A673 (cell line): Measurements from ENCODE around the gene DCUN1D3. TPM values are rescaled to one million over a fixed set of nuclear protein-coding genes. Genes with fewer than 3 reads are reported as not detected.

ENCODE experiments used
- BruUV-seq: library from RNA; stranded (reverse); fragments of 400-500 nt; replicated peaks from 2 replicates; lab custom pipeline; 2021; lab: Mats Ljungman, UMichigan
- CTCF ChIA-PET: fragments of 300-600 bp; sonication (Branson Sonifier 250); formaldehyde crosslinking; loops from one replicate; lab custom pipeline; 2022; ENCODE audit warnings: antibody characterized with exemption; lab: Charles Lee
- POLR2A ChIA-PET: fragments of 300-600 bp; sonication (Branson Sonifier 250); formaldehyde crosslinking; loops from one replicate; lab custom pipeline; 2022; ENCODE audit warnings: antibody characterized with exemption; ENCODE audit not compliant: low non-redundant PET; lab: Charles Lee
- DNase-seq: peaks from one replicate; pipeline ENCODE4 v3.0.0-alpha.2; 2015; ENCODE audit warnings: low spot score
- H3K27ac ChIP-seq: fragments of 200-600 bp; sonication (generic); 2 replicates; pipeline ENCODE4 v1.5.1; 2016; ENCODE audit warnings: mixed run types, low read depth, mild to moderate bottlenecking, mixed read lengths, antibody characterized with exemption, low read length; ENCODE audit not compliant: poor library complexity, severe bottlenecking
- H3K27me3 ChIP-seq: fragments of 200-600 bp; sonication (generic); replicated peaks from 2 replicates; pipeline ENCODE4 v1.6.1; 2017; ENCODE audit warnings: mixed run types, low read depth, mild to moderate bottlenecking, mixed read lengths, antibody characterized with exemption, low read length; ENCODE audit not compliant: insufficient read depth, poor library complexity
- H3K36me3 ChIP-seq: fragments of 200-600 bp; sonication (generic); 2 replicates; pipeline ENCODE4 v1.6.1; 2016; ENCODE audit warnings: mixed run types, mild to moderate bottlenecking, mixed read lengths, antibody characterized with exemption, low read length; ENCODE audit not compliant: insufficient read depth, poor library complexity, severe bottlenecking
- H3K4me1 ChIP-seq: fragments of 200-600 bp; sonication (generic); 2 replicates; pipeline ENCODE4 v1.6.1; 2017; ENCODE audit warnings: mixed run types, mild to moderate bottlenecking, mixed read lengths, antibody characterized with exemption, low read length; ENCODE audit not compliant: insufficient read depth, poor library complexity, severe bottlenecking
- H3K4me3 ChIP-seq: fragments of 200-600 bp; sonication (generic); 2 replicates; pipeline ENCODE4 v1.5.1; 2016; ENCODE audit warnings: low read depth, mixed run types, mild to moderate bottlenecking, mixed read lengths, low read length; ENCODE audit not compliant: poor library complexity, severe bottlenecking
- H3K9me3 ChIP-seq: fragments of 200-600 bp; sonication (generic); 2 replicates; pipeline ENCODE4 v1.6.1; 2016; ENCODE audit warnings: mixed run types, low read depth, mild to moderate bottlenecking, mixed read lengths, antibody characterized with exemption, low read length; ENCODE audit not compliant: poor library complexity, severe bottlenecking
- CTCF ChIP-seq: fragments of 300-800, 200-600 bp; sonication (generic); conservative IDR thresholded peaks from 2 replicates; pipeline ENCODE4 v1.5.1; 2017; ENCODE audit warnings: low read depth, mild to moderate bottlenecking, antibody characterized with exemption, low read length, moderate library complexity, mixed read lengths
- EZH2 ChIP-seq: fragments of 200-600 bp; sonication (generic); IDR thresholded peaks from 2 replicates; pipeline ENCODE4 v1.6.1; 2017; ENCODE audit warnings: borderline replicate concordance, low read depth, mild to moderate bottlenecking, mixed read lengths, antibody characterized with exemption, low read length; ENCODE audit not compliant: poor library complexity, severe bottlenecking
- intact Hi-C: fragments of 100-400 bp; cut with micrococcal nuclease; formaldehyde crosslinking; loops from one replicate; pipeline ENCODE4 v1.10.0; 2022; ENCODE audit not compliant: unreplicated experiment
- total RNA-seq: library from RNA; stranded (reverse); gene quantifications from 2 replicates; pipeline ENCODE4 v1.2.3, GENCODE V29; 2021

DCUN1D3 gene
- total RNA-seq, 1 experiment from 2014 or later, result 12.4 TPM

GRCh38 chr16:20928774-20929411 is 28.7 kb upstream of the DCUN1D3 start:
- H3K9me3 ChIP-seq, result no peaks in the 10 kb centered on the region
- POLR2A ChIA-PET, result no interaction called here
- intact Hi-C loops, result no loop called here
- no peak for DNase-seq
- no peak overlapping the region for H3K27ac ChIP-seq
- no peak overlapping the region for H3K4me3 ChIP-seq
- H3K4me1 ChIP-seq, result no peaks in the 10 kb centered on the region
- no peaks in the 10 kb centered on the region for H3K36me3 ChIP-seq
- no TSS peak for BruUV-seq
- no peak for TF ChIP-seq EZH2
- no peak for TF ChIP-seq CTCF
- no peaks in the 10 kb centered on the region for H3K27me3 ChIP-seq
- CTCF ChIA-PET, result no interaction called here

- no peaks in the 10 kb centered on the region for H3K36me3 ChIP-seq
- H3K4me3 ChIP-seq, result no peak overlapping the region
- H3K4me1 ChIP-seq, result no peaks in the 10 kb centered on the region
- ChIA-PET CTCF (no interaction called here), POLR2A (no interaction called here)
- no TSS peak for BruUV-seq
- no peaks in the 10 kb centered on the region for H3K9me3 ChIP-seq
- no peaks in the 10 kb centered on the region for H3K27me3 ChIP-seq
- intact Hi-C loops, result no loop called here
- no peak for DNase-seq
- TF ChIP-seq EZH2 (no peak), CTCF (no peak)
- no peak overlapping the region for H3K27ac ChIP-seq
Measured at GRCh38 chr16:20925751-20926150, 25.6 kb upstream of the DCUN1D3 start.

- ChIA-PET CTCF (no interaction called here), POLR2A (no interaction called here)
- intact Hi-C loops, result no loop called here
Measured at GRCh38 chr16:20923876-20924275, 23.7 kb upstream of the DCUN1D3 start.

More at GRCh38 chr16:20923876-20924275, 23.7 kb upstream of the DCUN1D3 start:
- TF ChIP-seq EZH2 (no peak), CTCF (no peak)
- Histone ChIP-seq H3K4me1 (peaks cover 4% of the 10 kb centered on the region), H3K4me3 (no peak overlapping the region), H3K9me3 (no peaks in the 10 kb centered on the region), H3K27ac (no peak overlapping the region), H3K36me3 (no peaks in the 10 kb centered on the region), H3K27me3 (no peaks in the 10 kb centered on the region)
- BruUV-seq, result no TSS peak
- no peak for DNase-seq
